HG03521 (cell line): Measurements from ENCODE around the gene ANKRD34A.
A peak's percentile ranks its signal among the peaks of the same experiment; 100 is the strongest.

Source experiments
- ATAC-seq: cut with Tn5 transposase; IDR thresholded peaks from one replicate; pipeline ENCODE4 v1.9.1; 2021; ENCODE audit warnings: mild to moderate bottlenecking, moderate library complexity; ENCODE audit not compliant: unreplicated experiment

ANKRD34A gene

DNA sequence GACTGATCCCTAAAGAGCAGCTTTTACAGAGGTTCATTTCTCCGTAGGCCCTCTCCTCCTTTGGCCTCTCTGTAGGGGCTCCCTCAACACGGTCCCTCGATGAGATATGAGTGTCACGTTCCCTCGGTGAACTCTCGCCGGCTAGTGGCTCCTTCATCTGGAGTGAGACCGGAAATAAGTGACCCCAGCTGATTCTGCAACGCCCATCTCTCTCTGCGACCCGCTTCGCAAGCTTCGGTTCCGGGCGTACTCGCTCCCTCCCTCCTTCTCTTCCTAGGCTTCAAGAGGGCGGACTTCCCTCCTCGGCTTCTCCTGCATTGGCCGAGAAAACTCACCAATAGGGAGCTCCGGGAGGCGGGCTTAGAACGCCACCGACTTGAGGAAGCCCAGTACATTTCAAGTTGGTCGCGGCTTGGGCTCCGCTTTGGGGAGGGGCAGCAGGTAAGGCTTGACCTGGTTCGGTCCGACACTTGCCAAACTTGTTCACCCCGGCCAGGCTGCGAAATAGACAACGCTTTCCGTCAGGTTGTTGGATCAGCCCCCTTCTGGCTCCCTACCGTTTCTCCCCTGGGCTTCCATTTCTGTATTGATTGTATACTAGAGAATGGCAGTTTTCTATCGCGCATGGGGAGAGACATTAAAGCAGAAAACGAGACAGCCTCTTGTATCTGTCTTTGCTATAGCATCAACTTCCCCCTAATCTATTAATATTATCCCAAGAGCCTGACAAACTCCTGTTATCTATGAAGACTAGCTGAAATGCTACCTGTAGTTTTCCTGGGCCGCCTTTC lies at the start of gene ANKRD34A, which contains the start of gene POLR3GL:
ANKRD34A (minus strand) TSS at position 248 of the 791 bp plus-strand sequence. CDS start 2,816 bp downstream, outside the sequence.
POLR3GL (plus strand) TSS at position 363 of the 791 bp plus-strand sequence. CDS start 10,176 bp downstream, outside the sequence.
- ATAC-seq: peak; percentile 90

DNA sequence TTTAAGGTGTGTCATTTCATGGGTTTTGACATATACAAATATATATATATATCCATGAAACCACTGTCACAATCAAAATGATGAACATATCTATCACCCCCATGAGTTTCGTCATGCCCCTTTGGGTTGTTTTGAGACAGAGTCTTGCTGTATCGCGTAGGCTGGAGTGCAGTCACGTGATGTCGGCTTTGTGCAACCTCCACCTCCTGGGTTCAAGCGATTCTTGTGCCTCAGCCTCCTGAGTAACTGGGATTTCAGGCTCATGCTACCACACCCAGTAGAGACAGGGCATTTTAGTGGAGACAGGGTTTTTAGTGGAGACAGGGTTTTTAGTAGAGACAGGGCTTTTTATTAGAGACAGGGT lies 49.2 kb upstream of the ANKRD34A start:
- no peak for ATAC-seq

DNA sequence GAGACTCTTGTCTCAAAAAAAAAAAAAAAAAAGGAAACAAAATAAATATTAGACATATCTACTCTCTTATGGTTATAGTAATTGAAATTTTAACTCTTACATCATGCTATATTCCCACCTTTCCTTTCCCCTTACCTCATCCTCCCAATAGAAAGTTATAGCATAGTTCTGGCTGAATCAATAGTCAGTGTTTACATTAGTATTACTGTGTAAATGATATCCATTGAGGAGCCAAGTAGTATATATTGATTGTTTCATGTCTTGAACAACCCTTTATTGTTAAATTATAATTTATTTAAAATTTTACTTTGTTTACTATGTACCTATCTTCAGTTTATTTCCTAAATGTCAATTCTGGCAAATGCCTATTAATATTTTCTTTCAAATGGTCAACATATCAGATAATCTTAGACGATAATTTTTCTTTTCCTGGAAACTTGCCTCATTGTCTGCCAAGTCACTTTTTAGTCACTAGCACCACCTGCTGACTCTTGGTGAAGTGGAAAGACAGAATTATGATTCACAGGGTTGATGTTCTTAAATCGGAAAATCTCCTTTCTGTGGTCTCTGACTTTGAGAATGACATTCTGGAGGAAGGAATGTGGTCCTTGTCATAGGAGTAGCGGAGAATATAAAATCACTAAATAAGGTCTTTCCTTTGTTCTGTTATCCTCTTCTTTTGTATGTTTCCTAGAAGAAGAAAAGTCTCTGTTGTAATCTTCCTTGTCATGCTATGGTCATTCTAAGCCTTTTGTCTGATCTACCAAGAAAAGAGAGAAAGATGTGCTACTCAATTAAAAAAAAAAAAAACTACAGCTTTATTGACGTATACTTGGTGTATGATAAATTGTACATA lies 48.6 kb upstream of the ANKRD34A start:
- ATAC-seq: no peak

DNA sequence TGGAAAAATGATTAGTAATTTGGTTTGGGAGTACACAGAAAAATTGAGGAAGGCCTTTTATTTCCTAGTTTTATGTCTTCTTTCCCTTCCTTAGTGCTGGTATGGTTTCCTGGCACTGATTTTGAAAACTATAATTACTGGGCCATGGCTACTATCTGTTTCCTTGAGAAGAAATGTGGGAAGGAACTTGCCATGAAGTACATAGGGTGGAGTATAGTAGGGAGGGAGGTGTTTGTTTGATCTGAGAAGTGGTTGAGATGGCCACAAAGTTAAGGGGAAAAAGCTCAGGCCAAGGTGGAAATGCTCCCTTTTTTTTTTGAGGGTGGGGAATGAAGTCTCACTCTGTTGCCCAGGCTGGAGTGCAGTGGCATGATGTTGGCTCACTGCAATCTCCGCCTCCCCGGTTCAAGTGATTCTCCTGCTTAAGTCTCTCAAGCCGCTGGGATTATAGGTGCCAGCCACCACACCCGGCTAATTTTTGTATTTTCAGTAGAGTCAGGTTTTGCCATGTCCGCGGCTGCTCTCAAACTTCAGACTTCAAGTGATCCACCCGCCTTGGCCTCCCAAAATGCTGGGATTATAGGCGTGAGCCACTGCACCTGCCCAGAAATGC lies 45.9 kb upstream of the ANKRD34A start:
- ATAC-seq: no peak

DNA sequence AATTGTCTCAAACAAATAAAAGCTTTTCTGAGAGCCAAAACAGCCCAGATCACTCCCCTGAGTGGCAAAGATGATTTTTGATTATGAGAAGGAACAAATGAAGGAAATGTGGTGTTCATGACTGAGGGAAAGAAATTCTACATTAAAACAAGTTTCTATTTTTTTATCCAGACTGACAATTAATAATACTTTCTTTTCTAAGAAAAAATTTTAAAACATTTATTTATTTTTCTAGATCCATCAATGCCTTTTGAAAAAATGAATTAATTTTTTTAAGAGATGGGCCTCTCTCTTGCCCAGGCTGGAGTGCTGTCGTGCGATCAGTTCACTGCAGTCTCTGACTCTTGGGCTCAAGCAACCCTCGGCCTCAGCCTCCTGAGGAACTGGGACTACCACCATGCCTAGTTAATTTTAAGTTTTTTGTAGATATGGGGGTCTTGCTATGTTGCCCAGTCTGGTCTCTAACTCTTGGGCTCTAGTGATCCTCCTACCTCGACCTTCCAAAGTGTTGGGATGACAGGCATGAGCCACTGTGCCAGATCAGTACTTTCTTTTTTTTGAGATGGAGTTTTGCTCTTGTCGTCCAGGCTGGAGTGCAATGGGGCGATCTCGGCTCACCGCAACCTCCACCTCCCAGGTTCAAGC lies 43.2 kb upstream of the ANKRD34A start:
- no peak for ATAC-seq

DNA sequence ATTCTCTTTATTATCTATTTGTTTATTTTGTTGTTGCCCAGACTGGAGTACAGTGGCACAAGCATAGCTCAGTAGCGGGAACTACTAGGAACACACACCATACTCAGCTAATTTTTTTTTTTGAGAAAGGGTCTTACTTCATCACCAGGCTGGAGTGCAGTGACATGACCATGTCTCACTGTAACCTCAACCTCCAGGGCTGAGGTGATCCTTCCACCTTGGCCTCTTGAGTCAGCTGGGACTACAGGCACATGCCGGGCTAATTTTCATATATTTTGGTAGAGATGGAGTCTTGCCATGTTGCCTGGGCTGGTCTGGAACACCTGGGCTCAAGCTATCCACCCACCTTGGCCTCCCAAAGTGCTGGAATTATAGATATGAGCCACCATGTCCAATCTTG lies 37.3 kb upstream of the ANKRD34A start:
- no peak for ATAC-seq

DNA sequence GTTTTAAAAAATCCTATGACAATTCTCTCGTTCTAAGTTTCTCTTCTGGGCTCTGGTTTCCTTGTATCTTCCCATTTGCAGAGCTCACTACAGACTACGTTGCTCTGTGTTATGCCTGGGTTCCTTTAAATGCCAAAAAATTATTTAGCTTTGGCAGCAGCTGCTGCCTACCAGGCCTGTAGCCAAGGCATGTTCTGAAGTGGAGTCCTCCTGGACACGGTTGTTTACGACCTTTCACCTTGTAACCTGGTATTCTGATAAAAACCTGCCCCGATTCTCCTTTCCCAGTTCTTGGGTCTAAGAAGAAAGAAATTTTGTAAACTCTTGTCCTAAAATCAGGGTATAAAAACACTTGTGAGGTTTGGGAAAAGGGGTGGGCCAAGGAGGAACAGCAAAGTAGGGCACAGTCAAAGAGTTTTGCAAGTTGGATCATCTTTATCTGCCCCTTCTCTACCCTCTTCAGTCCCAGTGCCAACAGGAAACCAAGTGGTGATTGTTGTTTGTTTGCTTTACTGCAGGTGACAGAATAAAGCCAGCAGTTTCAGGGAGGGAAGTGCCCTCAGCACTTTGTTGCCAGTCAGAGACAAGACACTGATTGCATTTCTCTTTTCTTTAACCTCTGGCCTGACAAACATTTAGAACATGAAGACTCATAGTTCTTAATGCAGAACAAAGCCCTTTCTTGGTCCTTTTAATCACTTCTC lies 35.1 kb upstream of the ANKRD34A start:
- no peak for ATAC-seq

DNA sequence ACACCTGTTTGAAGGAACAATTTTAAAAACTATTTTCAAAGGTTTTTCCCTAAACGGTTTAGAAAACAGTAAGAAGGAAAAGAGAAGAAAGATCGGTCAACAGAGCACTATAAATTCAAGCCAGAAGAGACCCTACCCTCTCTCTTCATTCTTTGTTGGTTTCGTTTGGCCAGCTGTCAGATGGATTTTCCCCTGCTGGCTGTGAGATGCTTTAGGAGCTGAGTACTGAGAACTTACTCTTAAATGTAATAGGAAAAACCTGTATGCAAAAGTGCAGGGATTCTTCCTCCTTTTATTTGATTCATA lies 33.3 kb upstream of the ANKRD34A start:
- ATAC-seq: no peak

DNA sequence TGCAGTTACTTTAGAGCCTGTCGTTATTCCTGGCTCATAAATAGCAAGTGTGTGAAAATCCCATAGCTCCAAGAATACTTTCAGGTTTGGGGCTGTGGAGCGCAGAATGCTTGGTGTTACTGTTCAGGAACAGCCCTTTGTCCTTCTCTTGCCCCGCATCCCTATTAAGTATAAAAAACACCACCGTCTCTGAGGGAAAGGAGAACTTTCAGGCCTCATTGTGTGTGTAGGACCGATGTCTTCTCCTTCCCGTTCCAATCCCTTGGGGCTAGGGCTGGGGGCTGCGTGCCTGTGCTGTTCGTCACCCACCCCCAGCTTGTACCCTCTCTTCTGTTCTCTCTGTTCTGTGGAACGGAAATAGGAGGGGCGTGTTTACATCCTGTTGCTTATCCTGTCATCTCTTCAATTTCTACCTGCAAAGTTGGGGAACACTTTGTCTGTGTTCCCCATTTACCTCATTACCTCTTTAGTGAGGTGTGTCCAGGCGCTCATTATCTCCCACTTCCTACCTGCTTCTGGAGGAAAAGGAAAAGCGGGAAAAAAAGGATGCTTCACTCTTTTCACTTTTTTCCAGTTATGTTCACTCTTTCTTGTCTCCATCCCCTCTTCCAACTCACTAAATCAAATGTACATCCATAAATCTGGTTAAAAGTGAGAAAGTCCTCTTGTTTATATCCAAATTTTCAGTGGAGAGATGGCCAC lies 32.8 kb upstream of the ANKRD34A start:
- no peak for ATAC-seq

DNA sequence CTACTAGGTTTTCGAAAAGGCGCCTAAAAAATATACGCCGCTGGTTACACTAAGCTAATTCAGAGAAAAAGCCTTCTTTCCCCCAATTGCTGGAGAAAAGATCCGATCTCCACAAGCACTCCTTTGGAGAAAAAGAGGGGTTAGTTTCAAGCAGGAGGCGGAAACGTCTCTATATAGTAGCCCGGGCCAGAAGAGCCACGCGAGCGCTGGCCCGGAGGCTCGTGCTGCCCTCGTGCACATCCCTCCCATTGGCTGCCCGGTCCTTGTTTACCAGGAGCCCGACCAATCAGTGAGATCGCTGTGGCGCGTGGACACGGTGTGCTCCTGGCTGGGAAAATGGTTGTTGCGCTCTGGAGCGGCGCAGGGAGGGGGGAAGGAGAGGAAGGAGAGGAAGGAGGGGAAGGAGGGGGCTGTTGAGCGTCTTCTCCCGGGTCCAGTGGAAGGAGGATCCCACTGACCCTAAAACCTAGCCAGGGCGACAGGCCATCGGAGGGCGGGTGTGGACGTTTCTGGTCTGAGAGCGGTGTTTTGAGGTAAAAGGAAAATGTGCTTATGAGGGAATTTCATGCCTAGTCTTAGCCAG lies 32.1 kb upstream of the ANKRD34A start, which contains the start of gene TXNIP:
TXNIP (minus strand) TSS at position 147 of the 583 bp plus-strand sequence. CDS start 313 bp downstream, outside the sequence.
- ATAC-seq: peak; percentile 97

DNA sequence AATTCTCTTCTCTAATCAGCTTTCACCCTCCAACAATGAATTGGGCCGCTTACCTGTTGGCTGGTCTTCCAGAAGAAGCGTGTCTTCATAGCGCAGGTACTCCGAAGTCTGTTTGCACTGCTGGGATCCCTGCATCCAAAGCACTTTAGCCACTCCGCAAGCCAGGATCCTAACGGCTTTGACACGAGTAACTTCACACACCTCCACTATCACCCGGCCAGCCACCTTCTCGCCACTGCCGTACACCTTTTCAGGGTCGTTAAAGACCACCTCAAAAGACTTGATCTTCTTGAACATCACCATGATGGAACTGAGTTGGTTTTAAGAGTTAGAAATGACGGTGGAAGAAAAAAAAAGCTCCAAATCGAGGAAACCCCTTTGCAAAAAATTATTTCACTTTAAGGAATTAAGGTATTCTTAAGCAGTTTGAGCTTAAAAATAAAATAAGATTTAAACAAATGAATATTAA lies 31.6 kb upstream of the ANKRD34A start:
- ATAC-seq: no peak

DNA sequence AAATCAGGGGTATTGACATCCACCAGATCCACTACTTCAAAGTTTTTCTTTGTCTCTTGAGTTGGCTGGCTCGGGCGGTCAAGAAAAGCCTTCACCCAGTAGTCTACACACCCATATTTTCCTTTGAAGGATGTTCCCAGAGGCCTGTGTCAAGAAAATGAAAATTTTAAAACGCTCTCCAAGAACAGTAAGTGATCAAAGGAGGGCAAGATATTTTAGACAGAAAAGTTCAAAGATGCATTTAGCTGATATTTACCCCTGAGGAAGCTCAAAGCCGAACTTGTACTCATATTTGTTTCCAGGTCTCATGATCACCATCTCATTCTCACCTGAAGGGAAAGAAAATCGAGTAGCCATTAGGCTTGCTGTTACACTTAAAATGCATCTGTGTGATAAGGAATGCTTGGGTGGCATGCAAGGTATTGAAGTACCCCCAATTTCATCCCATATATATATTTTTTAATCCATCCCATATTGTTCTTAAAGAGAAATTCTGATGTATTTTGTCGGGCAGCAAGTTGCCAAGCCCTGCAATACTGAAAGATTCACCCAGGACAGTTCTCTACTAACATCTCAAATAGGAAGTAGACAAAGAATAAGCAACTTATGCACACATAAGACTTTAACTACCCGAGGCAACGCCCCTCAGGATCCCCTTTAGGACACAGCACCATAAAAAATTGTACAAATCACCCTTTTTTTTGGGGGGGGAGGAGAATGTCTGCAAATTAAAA lies 30.9 kb upstream of the ANKRD34A start:
- no peak for ATAC-seq

DNA sequence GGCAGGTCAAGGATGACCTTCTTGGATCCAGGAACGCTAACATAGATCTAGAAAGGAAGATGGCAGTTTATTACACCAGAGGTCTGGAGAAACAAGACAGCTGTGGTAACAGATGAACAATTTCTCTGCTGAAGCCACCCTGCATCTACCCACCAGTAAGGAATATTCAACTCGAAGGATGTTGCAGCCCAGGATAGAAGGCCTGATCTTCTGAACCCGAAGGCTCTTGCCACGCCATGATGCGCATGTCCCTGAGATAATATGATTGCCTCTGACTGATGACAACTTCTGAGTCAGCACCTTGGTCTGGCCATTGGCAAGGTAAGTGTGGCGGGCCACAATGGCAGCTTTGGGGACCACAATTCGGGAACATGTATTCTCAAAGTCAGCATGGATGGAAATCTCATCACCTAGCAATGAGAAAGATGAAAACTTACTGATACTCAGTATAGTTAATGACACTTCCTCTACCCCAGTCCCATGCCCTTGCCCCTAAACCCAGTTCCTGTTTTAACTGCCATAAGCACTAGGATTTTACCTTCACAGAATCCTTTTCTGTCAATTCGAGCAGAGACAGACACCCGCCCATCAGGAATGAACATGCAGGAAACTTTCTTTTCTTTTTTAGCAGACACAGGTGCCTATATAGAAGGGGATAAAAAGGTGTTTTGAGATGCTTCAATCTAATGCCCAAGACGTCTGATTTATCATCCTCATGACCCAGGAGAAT lies 30.2 kb upstream of the ANKRD34A start:
- ATAC-seq: no peak

DNA sequence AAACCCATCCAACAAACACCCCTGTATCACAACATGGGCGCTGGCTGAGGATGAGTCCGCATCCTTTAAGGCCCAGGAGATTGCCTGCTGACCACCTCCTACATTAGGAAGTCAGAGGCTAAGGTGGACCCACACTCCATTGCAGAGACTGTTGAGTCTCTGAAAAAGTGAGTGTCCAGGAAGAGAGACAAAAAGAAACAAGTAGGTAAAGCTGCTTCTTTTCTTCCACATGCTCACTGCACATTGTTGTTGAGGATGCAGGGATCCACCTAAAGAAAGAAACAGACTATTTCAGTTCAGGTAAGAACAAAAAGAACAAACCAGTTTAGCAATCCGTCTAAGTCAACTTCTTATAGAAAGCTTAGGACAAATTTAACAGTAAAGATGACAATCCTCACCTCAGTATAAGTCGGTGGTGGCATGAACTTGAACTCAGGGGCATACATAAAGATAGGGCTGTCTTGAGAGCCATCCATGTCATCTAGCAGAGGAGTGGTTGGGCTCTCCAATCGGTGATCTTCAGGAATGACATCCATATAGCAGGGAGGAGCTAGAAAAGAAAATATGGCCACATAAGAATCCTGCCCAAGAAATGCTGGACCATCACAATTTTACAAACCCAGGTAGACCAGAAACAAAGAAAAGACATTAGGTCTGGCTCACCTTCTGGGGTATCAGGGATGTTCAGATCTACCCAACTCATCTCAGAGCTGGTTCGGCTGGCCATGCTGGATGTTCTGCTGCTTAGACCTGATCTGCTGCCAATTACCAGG lies 29.4 kb upstream of the ANKRD34A start:
- ATAC-seq: no peak

DNA sequence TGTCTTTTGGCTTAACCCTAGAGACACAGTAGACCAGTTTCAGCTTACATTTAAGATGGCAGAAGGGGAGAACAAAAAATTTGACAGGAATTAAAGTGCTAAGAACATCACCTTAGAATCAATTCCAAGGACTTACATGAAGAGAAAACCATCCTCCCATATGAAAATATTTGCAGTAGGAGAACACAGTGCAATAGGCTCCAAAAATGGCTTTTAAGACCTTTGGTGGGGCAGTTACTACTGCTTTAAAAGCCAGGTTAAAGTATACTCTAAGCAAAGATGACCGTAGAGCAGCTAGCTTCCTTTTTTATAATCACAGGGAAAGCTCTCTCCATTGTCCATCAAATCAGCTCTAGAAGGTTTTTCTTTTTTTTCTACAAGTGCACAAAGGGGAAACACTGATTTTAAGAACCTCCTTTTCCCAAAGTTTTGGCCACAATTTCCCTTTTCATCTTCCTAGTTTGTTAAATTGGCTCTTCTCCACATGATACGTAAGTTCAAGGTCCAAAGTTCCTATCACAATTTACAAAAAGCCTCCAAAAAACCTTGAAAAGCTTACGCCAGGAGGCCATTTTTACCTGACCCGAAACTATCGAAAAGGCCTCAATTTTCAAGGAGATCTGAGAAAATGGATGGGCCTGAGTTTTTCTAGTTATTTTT lies 28.7 kb upstream of the ANKRD34A start:
- ATAC-seq: no peak

DNA sequence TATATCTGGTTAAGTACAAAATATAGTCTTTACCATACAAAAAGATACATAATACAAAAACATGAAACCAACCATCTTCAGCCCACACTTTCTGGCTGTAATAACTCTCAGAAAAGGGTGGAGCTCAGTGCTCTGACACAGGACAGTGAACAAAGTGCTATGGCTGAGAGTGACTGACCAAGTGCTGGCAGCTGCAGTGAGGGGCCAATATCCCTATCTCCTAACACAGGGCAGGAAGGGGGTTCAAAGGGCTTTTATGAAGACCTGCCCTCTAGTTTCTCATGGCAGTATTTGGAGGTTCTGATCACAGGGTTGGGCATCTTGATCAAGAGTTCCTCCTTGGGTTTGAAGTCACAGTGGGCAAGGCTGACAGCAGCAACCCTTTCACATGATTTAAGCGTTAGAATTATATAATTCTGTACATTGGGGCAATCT lies 28.1 kb upstream of the ANKRD34A start:
- ATAC-seq: no peak
